Upper lobe of left lung (tissue), 4 donors: ENCODE results near the gene ACTR5.

Experiments
- EP300 ChIP-seq, 4 donors: sonication (generic); formaldehyde crosslinking; IDR thresholded peaks; one replicate each; pipeline ENCODE4 v1.5.1; 2017; ENCODE audit warnings: antibody characterized with exemption in 4 of 4, control low read depth in 2 of 4
- TF ChIP-seq, protein P1 (sequence below), 6 experiments: fragments of 450-650 bp in 4 of 6; fragments of 200-600 bp in 2 of 6; sonication (generic) in 2 of 6; IDR thresholded peaks; one replicate each; pipeline ENCODE4 v1.5.1; 2016 to 2019; ENCODE audit warnings: antibody characterized with exemption in 6 of 6

DNA sequence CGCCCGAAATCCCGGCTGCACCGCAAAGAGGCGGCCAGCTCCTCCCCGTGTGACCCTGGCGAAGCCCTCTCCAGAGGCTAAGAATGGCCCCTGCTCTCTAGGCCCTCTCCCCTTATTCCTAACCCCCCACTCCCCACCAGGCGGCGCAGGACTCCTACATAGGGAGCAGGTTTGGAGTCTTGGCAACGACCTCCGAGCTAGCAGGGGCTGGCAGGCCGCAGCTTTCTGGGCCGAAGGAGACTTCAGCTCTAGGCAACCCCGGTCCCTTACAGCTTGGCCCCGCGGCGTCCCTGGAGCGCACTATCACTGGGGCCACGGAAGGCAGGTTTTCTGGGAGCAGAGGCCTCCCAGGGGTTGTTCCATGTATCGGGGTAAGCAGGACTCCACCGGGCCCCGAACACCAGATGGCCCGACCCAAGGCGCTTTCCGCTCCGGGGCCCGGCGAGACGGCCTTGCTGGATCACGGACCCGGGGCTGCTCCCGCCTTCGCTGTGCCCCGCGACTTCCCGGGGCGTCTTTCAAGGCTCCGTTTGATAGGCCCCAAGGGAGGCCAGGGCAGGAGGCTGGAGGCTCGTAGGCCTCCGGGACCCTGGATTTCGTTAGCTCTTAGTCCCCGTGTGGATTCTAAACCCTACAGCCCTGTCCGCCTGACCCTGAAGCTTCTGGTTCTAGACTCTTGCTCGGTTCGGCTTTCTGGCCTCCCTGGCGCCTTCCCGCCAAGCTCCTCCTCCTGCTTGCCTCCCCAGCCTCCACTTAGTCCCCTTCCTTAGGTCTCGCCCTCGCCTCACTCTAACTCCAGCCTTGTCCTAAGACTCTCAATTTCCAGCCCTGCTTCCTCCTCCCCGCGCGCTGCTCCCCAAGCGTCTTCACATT, 22.1 kb upstream of the ACTR5 start:
- TF ChIP-seq, protein P1, sequence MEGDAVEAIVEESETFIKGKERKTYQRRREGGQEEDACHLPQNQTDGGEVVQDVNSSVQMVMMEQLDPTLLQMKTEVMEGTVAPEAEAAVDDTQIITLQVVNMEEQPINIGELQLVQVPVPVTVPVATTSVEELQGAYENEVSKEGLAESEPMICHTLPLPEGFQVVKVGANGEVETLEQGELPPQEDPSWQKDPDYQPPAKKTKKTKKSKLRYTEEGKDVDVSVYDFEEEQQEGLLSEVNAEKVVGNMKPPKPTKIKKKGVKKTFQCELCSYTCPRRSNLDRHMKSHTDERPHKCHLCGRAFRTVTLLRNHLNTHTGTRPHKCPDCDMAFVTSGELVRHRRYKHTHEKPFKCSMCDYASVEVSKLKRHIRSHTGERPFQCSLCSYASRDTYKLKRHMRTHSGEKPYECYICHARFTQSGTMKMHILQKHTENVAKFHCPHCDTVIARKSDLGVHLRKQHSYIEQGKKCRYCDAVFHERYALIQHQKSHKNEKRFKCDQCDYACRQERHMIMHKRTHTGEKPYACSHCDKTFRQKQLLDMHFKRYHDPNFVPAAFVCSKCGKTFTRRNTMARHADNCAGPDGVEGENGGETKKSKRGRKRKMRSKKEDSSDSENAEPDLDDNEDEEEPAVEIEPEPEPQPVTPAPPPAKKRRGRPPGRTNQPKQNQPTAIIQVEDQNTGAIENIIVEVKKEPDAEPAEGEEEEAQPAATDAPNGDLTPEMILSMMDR (IDR thresholded peaks at IDR 0.05): peak in 3 of 6 experiments; percentile 20 to 30 (median 26)
- TF ChIP-seq EP300 (IDR thresholded peaks at IDR 0.05): no peak
